H9 (cell line): ENCODE measurements around the gene BLNK. TPM values are rescaled to one million over a fixed set of nuclear protein-coding genes. Genes with fewer than 3 reads are reported as not detected.

Source experiments
- DNase-seq: peaks from one replicate; pipeline ENCODE4 v3.0.0-alpha.2; 2017
- H2AFZ ChIP-seq: one replicate; pipeline ENCODE4 v1.6.1; 2013; ENCODE audit warnings: mild to moderate bottlenecking, low read length, control low read depth, moderate library complexity
- H2AK5ac ChIP-seq: 2 replicates; pipeline ENCODE4 v1.6.1; 2013; ENCODE audit warnings: low read length, control low read depth, mixed read lengths; ENCODE audit not compliant: insufficient read length
- H2BK120ac ChIP-seq: one replicate; pipeline ENCODE4 v1.6.1; 2013; ENCODE audit warnings: low read depth, mild to moderate bottlenecking, low read length, control low read depth, inconsistent platforms; ENCODE audit not compliant: poor library complexity, severe bottlenecking
- H2BK12ac ChIP-seq: 2 replicates; pipeline ENCODE4 v1.6.1; 2013; ENCODE audit warnings: low read length, control low read depth, mixed read lengths, low read depth; ENCODE audit not compliant: insufficient read length
- H2BK15ac ChIP-seq: 2 replicates; pipeline ENCODE4 v1.6.1; 2013; ENCODE audit warnings: low read depth, low read length, control low read depth
- H2BK20ac ChIP-seq: one replicate; pipeline ENCODE4 v1.6.1; 2013; ENCODE audit warnings: low read depth, mild to moderate bottlenecking, low read length, control low read depth, inconsistent platforms; ENCODE audit not compliant: poor library complexity, severe bottlenecking
- H2BK5ac ChIP-seq: 2 replicates; pipeline ENCODE4 v1.6.1; 2013; ENCODE audit warnings: low read length, control low read depth, mixed read lengths; ENCODE audit not compliant: insufficient read length
- H3K14ac ChIP-seq: 2 replicates; pipeline ENCODE4 v1.6.1; 2013; ENCODE audit warnings: low read length, control low read depth; ENCODE audit not compliant: insufficient read depth
- H3K18ac ChIP-seq: 2 replicates; pipeline ENCODE4 v1.6.1; 2013; ENCODE audit warnings: low read depth, mild to moderate bottlenecking, mixed read lengths, low read length, control low read depth; ENCODE audit not compliant: insufficient read length
- H3K23ac ChIP-seq: 2 replicates; pipeline ENCODE4 v1.6.1; 2013; ENCODE audit warnings: low read length, control low read depth, mixed read lengths, low read depth; ENCODE audit not compliant: insufficient read length
- H3K23me2 ChIP-seq: 2 replicates; pipeline ENCODE4 v1.6.1; 2013; ENCODE audit warnings: low read depth, mild to moderate bottlenecking, mixed read lengths, low read length, control low read depth; ENCODE audit not compliant: insufficient read length, poor library complexity, severe bottlenecking
- H3K27ac ChIP-seq: 2 replicates; pipeline ENCODE4 v1.5.1; 2013; ENCODE audit warnings: low read length, control low read depth, mixed read lengths, low read depth; ENCODE audit not compliant: insufficient read length
- H3K27me3 ChIP-seq: 2 replicates; pipeline ENCODE4 v1.6.1; 2013; ENCODE audit warnings: low read length, control low read depth, inconsistent platforms; ENCODE audit not compliant: insufficient read depth
- H3K4ac ChIP-seq: 2 replicates; pipeline ENCODE4 v1.6.1; 2013; ENCODE audit warnings: low read depth, mild to moderate bottlenecking, control low read depth, inconsistent platforms, low read length, moderate library complexity
- H3K4me1 ChIP-seq: 2 replicates; pipeline ENCODE4 v1.6.1; 2013; ENCODE audit warnings: low read length, control low read depth, inconsistent platforms; ENCODE audit not compliant: insufficient read depth
- H3K4me2 ChIP-seq: 2 replicates; pipeline ENCODE4 v1.6.1; 2013; ENCODE audit warnings: low read length, control low read depth, mixed read lengths; ENCODE audit not compliant: insufficient read length, insufficient read depth
- H3K56ac ChIP-seq: 2 replicates; pipeline ENCODE4 v1.6.1; 2013; ENCODE audit warnings: low read depth, mild to moderate bottlenecking, mixed read lengths, low read length, control low read depth; ENCODE audit not compliant: insufficient read length
- H3K79me1 ChIP-seq: 2 replicates; pipeline ENCODE4 v1.6.1; 2013; ENCODE audit warnings: low read depth, mild to moderate bottlenecking, moderate library complexity, low read length, control low read depth, inconsistent platforms; ENCODE audit not compliant: insufficient read depth, poor library complexity, severe bottlenecking
- H3K79me2 ChIP-seq: 2 replicates; pipeline ENCODE4 v1.6.1; 2013; ENCODE audit warnings: low read length, control low read depth, inconsistent platforms; ENCODE audit not compliant: insufficient read depth
- H3K9ac ChIP-seq: 2 replicates; pipeline ENCODE4 v1.6.1; 2013; ENCODE audit warnings: low read length, control low read depth, mixed read lengths; ENCODE audit not compliant: insufficient read length; ENCODE audit errors: extremely low read depth
- H3K9me3 ChIP-seq: one replicate; pipeline ENCODE4 v1.6.1; 2013; ENCODE audit warnings: low read depth, low read length, inconsistent platforms; ENCODE audit not compliant: control insufficient read depth
- H3T11ph ChIP-seq: one replicate; pipeline ENCODE4 v1.6.1; 2013; ENCODE audit warnings: mild to moderate bottlenecking, low read length, control low read depth, inconsistent platforms
- H4K20me1 ChIP-seq: one replicate; pipeline ENCODE4 v1.6.1; 2013; ENCODE audit not compliant: control insufficient read depth, insufficient read length, insufficient read depth
- H4K5ac ChIP-seq: 2 replicates; pipeline ENCODE4 v1.6.1; 2013; ENCODE audit warnings: low read depth, mild to moderate bottlenecking, mixed read lengths, low read length, control low read depth; ENCODE audit not compliant: insufficient read length
- H4K8ac ChIP-seq: replicated peaks from 2 replicates; pipeline ENCODE4 v1.6.1; 2013; ENCODE audit warnings: low read length, control low read depth, mixed read lengths, low read depth; ENCODE audit not compliant: insufficient read length
- H4K91ac ChIP-seq: 2 replicates; pipeline ENCODE4 v1.6.1; 2013; ENCODE audit warnings: low read depth, mild to moderate bottlenecking, moderate library complexity, mixed read lengths, low read length, control low read depth; ENCODE audit not compliant: insufficient read length
- H3K27ac Mint-ChIP-seq, 3 experiments: 2 replicates in 2 of 3; 3 replicates in 1 of 3; pipeline ENCODE4 v1.8.0; 2020 to 2021; ENCODE audit warnings: mixed read lengths in 3 of 3, mild to moderate bottlenecking in 1 of 3, moderate library complexity in 1 of 3
- H3K27me3 Mint-ChIP-seq: 2 replicates; pipeline ENCODE4 v1.8.0; 2021; ENCODE audit warnings: low read depth, mild to moderate bottlenecking, moderate library complexity, mixed read lengths
- H3K36me3 Mint-ChIP-seq, 3 experiments: 2 replicates in 2 of 3; 3 replicates in 1 of 3; pipeline ENCODE4 v1.8.0; 2020 to 2021; ENCODE audit warnings: low read depth in 3 of 3, mixed read lengths in 3 of 3; ENCODE audit not compliant: insufficient read depth in 1 of 3
- H3K4me1 Mint-ChIP-seq, 2 experiments: 2 replicates each; pipeline ENCODE4 v1.8.0; 2020; ENCODE audit warnings: mixed read lengths in 2 of 2
- H3K4me3 Mint-ChIP-seq, 2 experiments: 2 replicates in 1 of 2; 3 replicates in 1 of 2; pipeline ENCODE4 v1.8.0; 2020 to 2021; ENCODE audit warnings: mild to moderate bottlenecking in 2 of 2, mixed read lengths in 2 of 2, moderate library complexity in 1 of 2
- H3K9me3 Mint-ChIP-seq, 2 experiments: 2 replicates in 1 of 2; 3 replicates in 1 of 2; pipeline ENCODE4 v1.8.0; 2020; ENCODE audit warnings: mild to moderate bottlenecking in 2 of 2, mixed read lengths in 2 of 2, moderate library complexity in 1 of 2
- WGBS: extraction: QIAGEN DNeasy Blood & Tissue Kit; methylation state at CpG from one replicate; pipeline ENCODE4 v1.1.7; 2013; ENCODE audit warnings: missing lambda C conversion rate, low lambda C conversion rate, mixed read lengths; ENCODE audit not compliant: insufficient read length; ENCODE audit errors: extremely low coverage; 5-methylcytosine and 5-hydroxymethylcytosine counted together
- total RNA-seq: library from RNA; stranded (reverse); gene quantifications from 2 replicates; pipeline ENCODE4 v1.2.1, GENCODE V29; 2021
- TF ChIP-seq, protein P1 (sequence below): fragments of 200-600 bp; sonication (generic); conservative IDR thresholded peaks from 3 replicates; pipeline ENCODE4 v1.8.0; 2021; ENCODE audit warnings: antibody characterized with exemption, mild to moderate bottlenecking

The BLNK gene
- total RNA-seq, 1 experiment from 2014 or later = not detected

DNA sequence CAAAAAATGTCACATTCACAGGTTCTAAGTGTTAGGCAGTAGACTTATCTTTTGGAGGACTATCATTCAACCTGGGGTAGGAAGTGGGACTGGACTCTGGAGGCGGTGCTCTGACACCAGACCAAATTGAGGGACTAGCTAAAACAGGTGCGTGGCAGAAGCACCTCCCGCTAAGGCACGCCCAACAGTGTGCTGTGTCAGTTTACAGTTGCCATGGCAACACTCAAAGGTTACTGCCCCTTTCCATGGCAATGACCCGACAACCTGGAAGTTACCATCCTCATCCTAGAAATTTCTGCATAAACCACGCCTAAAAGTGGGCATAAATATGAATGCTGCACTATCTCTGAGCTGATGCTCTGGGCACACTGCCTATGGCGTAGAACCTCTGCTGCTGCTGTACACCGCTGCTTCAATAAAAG is 14.0 kb upstream of the BLNK start:
- no peak overlapping the region for H3K9ac ChIP-seq
- no peak overlapping the region for H3K27ac ChIP-seq
- H4K91ac ChIP-seq = no peak overlapping the region
- no peak overlapping the region for H3K56ac ChIP-seq
- H2BK15ac ChIP-seq = no peak overlapping the region
- H4K8ac ChIP-seq = no peak overlapping the region
- peaks cover 10 to 19% of the 10 kb centered on the region in 2 experiments for H3K4me1 Mint-ChIP-seq
- H4K20me1 ChIP-seq = no peaks in the 10 kb centered on the region
- no peak overlapping the region for H2BK120ac ChIP-seq
- H2BK20ac ChIP-seq = no peak overlapping the region
- peak; percentile 83 for DNase-seq
- H3K14ac ChIP-seq = no peak overlapping the region
- H3K9me3 ChIP-seq = no peaks in the 10 kb centered on the region
- WGBS = no CpG with 5 or more reads among the region's 8 CpGs
- H2AFZ ChIP-seq = no peak overlapping the region
- H2BK12ac ChIP-seq = no peak overlapping the region
- no peaks in the 10 kb centered on the region for H3K27me3 Mint-ChIP-seq
- no peak overlapping the region for H3K4me2 ChIP-seq
- H2BK5ac ChIP-seq = no peak overlapping the region
- no peaks in the 10 kb centered on the region for H3K23me2 ChIP-seq
- no peak overlapping the region for H3K18ac ChIP-seq
- TF ChIP-seq, protein P1, sequence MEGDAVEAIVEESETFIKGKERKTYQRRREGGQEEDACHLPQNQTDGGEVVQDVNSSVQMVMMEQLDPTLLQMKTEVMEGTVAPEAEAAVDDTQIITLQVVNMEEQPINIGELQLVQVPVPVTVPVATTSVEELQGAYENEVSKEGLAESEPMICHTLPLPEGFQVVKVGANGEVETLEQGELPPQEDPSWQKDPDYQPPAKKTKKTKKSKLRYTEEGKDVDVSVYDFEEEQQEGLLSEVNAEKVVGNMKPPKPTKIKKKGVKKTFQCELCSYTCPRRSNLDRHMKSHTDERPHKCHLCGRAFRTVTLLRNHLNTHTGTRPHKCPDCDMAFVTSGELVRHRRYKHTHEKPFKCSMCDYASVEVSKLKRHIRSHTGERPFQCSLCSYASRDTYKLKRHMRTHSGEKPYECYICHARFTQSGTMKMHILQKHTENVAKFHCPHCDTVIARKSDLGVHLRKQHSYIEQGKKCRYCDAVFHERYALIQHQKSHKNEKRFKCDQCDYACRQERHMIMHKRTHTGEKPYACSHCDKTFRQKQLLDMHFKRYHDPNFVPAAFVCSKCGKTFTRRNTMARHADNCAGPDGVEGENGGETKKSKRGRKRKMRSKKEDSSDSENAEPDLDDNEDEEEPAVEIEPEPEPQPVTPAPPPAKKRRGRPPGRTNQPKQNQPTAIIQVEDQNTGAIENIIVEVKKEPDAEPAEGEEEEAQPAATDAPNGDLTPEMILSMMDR = no peak
- H3K4me1 ChIP-seq = peaks cover 3% of the 10 kb centered on the region
- H3K23ac ChIP-seq = no peak overlapping the region
- no peak overlapping the region for H3K4me3 Mint-ChIP-seq
- H3K27me3 ChIP-seq = no peaks in the 10 kb centered on the region
- no peak overlapping the region for H3T11ph ChIP-seq
- no peak overlapping the region for H3K4ac ChIP-seq
- H4K5ac ChIP-seq = no peak overlapping the region
- peak overlapping the region in 1 of 3 experiments; percentile 71; a peak in 2 of 7 replicates for H3K27ac Mint-ChIP-seq
- H3K36me3 Mint-ChIP-seq = no peaks in the 10 kb centered on the region
- H3K9me3 Mint-ChIP-seq = no peaks in the 10 kb centered on the region
- H2AK5ac ChIP-seq = no peak overlapping the region
- no peaks in the 10 kb centered on the region for H3K79me1 ChIP-seq
- no peaks in the 10 kb centered on the region for H3K79me2 ChIP-seq
